HFF-Myc (cell line): ENCODE results near the gene TMEM59.

ENCODE experiments used
- DNase-seq: peaks from one replicate; pipeline ENCODE4 v3.0.0-alpha.2; 2011; ENCODE audit warnings: low read depth; ENCODE audit errors: extremely low read depth
- H3K4me3 ChIP-seq: replicated peaks from 2 replicates; pipeline ENCODE4 v1.5.1; 2011; ENCODE audit warnings: low read depth, mild to moderate bottlenecking, control low read depth, low read length
- TF ChIP-seq, protein P1 (sequence below): IDR thresholded peaks from 2 replicates; pipeline ENCODE4 v1.5.1; 2012; ENCODE audit warnings: mild to moderate bottlenecking, low read depth, low read length, control low read depth; ENCODE audit errors: missing control alignments

Gene TMEM59

DNA sequence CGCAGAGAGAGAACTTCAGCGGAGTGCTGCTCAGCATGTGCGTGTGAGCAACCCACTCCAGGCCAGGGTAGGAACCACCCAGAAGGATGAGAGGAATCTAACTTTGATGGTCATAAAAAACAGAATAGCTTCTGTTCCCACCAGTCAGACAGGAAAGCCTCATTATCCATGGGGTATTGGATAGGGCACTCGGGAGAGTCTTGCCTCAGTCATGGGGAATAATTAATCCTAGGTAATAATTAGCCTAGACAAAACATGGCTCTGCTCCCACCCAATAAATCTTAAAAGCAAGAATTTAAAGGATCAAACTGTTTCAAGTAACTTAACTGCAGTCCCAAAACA lies 70.3 kb downstream of the TMEM59 start:
- peak overlapping the region; percentile 25 for H3K4me3 ChIP-seq
- DNase-seq: no peak
- TF ChIP-seq, protein P1, sequence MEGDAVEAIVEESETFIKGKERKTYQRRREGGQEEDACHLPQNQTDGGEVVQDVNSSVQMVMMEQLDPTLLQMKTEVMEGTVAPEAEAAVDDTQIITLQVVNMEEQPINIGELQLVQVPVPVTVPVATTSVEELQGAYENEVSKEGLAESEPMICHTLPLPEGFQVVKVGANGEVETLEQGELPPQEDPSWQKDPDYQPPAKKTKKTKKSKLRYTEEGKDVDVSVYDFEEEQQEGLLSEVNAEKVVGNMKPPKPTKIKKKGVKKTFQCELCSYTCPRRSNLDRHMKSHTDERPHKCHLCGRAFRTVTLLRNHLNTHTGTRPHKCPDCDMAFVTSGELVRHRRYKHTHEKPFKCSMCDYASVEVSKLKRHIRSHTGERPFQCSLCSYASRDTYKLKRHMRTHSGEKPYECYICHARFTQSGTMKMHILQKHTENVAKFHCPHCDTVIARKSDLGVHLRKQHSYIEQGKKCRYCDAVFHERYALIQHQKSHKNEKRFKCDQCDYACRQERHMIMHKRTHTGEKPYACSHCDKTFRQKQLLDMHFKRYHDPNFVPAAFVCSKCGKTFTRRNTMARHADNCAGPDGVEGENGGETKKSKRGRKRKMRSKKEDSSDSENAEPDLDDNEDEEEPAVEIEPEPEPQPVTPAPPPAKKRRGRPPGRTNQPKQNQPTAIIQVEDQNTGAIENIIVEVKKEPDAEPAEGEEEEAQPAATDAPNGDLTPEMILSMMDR: no peak

DNA sequence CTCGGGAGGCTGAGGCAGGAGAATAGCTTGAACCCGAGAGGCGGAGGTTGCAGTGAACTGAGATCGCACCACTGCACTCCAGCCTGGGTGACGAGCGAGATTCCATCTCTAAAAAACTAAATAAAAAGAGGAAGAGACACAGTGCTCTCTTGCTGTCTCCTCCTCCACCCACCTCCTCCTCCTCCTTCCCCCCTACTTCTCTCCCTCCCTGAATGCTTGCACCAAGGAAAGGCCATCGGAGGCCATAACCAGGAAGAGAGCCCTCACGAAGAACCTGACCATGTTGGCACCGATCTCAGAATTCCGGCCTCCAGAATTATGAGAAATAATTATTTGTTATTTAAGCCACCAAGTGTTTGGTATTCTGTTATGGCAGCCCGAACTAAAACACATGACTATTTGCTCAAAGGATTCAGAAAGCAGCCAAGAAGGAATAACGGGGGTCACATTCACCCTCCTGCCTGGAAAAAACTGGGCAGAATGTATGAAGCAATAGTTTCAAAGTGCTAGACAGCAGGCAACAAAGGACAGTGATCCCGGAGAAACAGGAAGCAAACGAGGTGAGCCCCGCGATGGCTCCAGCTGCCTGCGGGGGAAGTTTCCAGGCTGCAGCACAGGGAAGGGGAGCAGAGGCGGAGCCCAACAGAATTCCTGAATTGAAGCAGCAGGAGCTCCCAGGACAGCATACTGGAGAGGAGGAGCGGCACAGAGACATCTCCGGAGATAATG lies 70.8 kb downstream of the TMEM59 start:
- TF ChIP-seq, protein P1: no peak
- peak overlapping the region; percentile 25 for H3K4me3 ChIP-seq
- DNase-seq: peak; percentile 35

DNA sequence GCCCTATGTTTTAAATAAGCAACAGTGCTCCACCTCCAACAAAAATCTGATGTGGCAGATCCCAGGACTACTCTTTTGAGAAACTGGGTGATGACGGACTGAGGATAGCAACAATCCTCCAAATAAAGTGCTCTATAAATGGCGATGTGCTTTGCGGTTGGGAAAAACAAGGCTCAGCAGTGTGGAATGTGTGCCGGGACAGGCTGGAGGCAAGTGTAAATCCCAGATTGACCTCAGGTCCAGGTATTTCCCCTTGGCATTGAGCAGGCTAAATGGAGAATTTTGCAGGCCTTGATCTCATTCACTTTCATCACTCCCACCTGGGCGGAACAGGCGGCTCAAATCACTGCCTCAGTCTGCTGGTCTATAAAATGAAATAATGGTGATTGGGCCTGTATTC lies 71.8 kb downstream of the TMEM59 start:
- TF ChIP-seq, protein P1: no peak
- H3K4me3 ChIP-seq: no peak overlapping the region
- no peak for DNase-seq

DNA sequence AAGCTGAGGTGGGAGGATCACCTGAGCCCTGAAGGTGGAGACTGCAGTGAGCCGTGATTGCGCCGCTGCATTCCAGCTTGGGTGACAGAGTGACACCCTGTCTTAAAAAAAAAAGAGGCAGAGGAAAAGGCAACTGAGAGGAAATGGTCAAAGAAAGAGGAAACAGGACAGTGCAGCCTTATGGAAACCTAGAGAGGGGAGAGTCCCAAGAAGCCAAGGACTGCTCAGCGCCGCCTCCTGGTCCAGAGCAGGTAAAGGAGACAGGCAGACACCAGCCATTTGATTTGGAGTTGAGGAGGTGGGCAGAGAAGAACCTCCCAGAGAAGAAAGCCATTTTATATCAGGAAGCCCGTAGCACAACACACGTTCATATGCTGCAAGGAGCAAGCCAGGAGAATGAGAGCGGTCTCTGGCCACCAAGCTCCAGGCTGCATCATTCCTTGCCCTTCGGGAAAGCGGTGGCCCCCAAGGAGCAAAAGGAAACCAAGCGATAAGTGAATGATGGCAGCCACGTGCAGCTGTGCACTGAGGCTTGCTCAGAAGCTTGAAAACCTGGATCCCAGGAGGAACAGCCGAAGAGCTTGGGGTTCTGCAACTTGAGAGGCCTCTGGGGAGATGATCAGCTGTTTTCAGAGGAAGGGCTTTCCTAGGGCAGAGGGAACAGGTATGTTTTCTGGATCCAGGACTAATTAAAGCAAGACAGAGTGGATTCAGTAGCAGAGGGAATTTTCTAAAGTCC lies 73.1 kb downstream of the TMEM59 start:
- no peak for DNase-seq
- TF ChIP-seq, protein P1: no peak
- H3K4me3 ChIP-seq: no peak overlapping the region
